Neutrophil (primary cell): Measurements from ENCODE around the gene TRIM38.

Source experiments
- H3K27ac ChIP-seq: fragments of 200-600 bp; sonication (generic); 2 replicates; pipeline ENCODE4 v1.5.1; 2016; ENCODE audit warnings: mild to moderate bottlenecking, moderate library complexity
- H3K27me3 ChIP-seq: fragments of 200-600 bp; sonication (generic); 2 replicates; pipeline ENCODE4 v1.6.0; 2016; ENCODE audit warnings: mild to moderate bottlenecking
- H3K36me3 ChIP-seq: fragments of 200-600 bp; sonication (generic); 2 replicates; pipeline ENCODE4 v1.5.1; 2017
- H3K4me1 ChIP-seq, 2 experiments: fragments of 200-600 bp in 1 of 2; sonication (generic) in 1 of 2; 1 replicate in 1 of 2; 2 replicates in 1 of 2; pipeline versions ENCODE4 v1.5.1 to v1.6.1; 2013 to 2016; ENCODE audit warnings: low read depth in 1 of 2, low read length in 1 of 2, mild to moderate bottlenecking in 1 of 2, moderate library complexity in 1 of 2; ENCODE audit not compliant: control insufficient read depth in 1 of 2, insufficient read depth in 1 of 2
- H3K4me3 ChIP-seq, 2 experiments: fragments of 200-600 bp in 1 of 2; sonication (generic) in 1 of 2; 1 replicate in 1 of 2; 2 replicates in 1 of 2; pipeline ENCODE4 v1.5.1; 2013 to 2016; ENCODE audit warnings: low read depth in 1 of 2, low read length in 1 of 2, mild to moderate bottlenecking in 1 of 2, moderate library complexity in 1 of 2
- H3K9me3 ChIP-seq: fragments of 200-600 bp; sonication (generic); 2 replicates; pipeline ENCODE4 v1.5.1; 2016
- TF ChIP-seq, protein P1 (sequence below): fragments of 200-600 bp; sonication (generic); IDR thresholded peaks from 2 replicates; pipeline ENCODE4 v1.5.1; 2016; ENCODE audit warnings: antibody characterized with exemption

Gene TRIM38

DNA sequence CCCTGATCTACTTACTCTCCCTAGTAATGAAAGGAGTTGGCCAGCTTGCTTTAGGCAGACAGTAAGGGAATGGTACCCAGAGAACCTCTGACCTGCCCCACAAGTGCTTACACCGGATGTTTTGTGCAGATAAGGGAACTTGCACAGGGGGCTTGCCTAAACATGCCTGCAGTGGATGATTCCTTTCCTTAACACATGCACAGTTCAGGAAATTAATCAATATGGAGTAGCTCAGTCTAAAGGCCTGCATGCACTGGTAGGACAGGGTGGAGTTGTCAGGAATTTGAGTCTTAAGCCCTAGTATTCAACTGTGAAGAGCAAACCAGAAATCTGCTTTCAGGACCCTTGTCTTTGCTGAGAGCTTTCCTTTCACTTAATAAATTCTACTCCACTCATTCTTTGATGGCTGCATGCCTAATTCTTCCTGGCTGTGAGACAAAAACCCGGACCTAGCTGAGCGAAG lies 3.9 kb upstream of the TRIM38 start:
- peaks cover 14 to 20% of the 10 kb centered on the region in 2 experiments for H3K4me1 ChIP-seq
- no peaks in the 10 kb centered on the region for H3K27me3 ChIP-seq
- H3K9me3 ChIP-seq: no peaks in the 10 kb centered on the region
- H3K36me3 ChIP-seq: no peaks in the 10 kb centered on the region
- no peak overlapping the region for H3K27ac ChIP-seq
- H3K4me3 ChIP-seq: no peak overlapping the region
- TF ChIP-seq, protein P1, sequence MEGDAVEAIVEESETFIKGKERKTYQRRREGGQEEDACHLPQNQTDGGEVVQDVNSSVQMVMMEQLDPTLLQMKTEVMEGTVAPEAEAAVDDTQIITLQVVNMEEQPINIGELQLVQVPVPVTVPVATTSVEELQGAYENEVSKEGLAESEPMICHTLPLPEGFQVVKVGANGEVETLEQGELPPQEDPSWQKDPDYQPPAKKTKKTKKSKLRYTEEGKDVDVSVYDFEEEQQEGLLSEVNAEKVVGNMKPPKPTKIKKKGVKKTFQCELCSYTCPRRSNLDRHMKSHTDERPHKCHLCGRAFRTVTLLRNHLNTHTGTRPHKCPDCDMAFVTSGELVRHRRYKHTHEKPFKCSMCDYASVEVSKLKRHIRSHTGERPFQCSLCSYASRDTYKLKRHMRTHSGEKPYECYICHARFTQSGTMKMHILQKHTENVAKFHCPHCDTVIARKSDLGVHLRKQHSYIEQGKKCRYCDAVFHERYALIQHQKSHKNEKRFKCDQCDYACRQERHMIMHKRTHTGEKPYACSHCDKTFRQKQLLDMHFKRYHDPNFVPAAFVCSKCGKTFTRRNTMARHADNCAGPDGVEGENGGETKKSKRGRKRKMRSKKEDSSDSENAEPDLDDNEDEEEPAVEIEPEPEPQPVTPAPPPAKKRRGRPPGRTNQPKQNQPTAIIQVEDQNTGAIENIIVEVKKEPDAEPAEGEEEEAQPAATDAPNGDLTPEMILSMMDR: no peak

DNA sequence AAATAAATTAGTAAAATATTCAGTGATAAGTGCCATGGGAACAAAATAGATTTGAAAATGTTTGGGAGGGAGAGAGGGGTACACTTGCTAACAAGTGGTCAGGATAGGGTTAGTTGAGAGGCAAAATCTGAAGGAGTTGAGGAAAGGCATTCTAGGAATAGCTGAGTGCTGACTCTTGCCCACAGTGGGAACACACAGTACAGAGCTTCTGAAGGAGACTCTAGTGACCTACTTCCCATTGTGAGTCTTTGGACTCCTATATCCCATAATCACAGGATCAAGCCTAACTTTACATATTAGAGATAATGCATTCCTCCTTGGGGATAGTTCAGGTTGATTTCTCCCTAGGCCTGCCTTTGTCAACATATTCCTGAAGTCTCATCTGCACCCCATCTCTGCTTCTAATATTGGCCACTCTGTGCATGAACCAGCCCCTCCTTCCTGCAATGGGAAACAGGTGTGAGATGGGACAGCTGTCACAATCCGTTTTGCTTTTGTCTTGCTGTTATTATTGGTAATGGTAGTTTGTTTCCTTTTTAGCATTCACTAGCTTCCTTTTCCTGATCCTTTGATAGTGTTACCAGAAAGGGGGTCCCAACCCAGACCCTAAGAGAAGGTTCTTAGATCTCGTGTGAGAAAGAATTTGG lies 2.6 kb upstream of the TRIM38 start:
- no peaks in the 10 kb centered on the region for H3K27me3 ChIP-seq
- TF ChIP-seq, protein P1: no peak
- peaks cover 26 to 33% of the 10 kb centered on the region in 2 experiments for H3K4me1 ChIP-seq
- peaks cover 5% of the 10 kb centered on the region for H3K36me3 ChIP-seq
- H3K27ac ChIP-seq: no peak overlapping the region
- H3K4me3 ChIP-seq: no peak overlapping the region
- no peaks in the 10 kb centered on the region for H3K9me3 ChIP-seq

- H3K27ac ChIP-seq: no peak overlapping the region
- TF ChIP-seq, protein P1: no peak
Observed at GRCh38 chr6:25960734-25961133, 1.9 kb upstream of the TRIM38 start.

GRCh38 chr6:25961619-25962148 lies 918 bp upstream of the TRIM38 start:
- peaks cover 20% of the 10 kb centered on the region for H3K36me3 ChIP-seq
- H3K9me3 ChIP-seq: no peaks in the 10 kb centered on the region
- H3K4me3 ChIP-seq: peak overlapping the region; percentile 72 to 79
- peak overlapping the region; percentile 95 for H3K27ac ChIP-seq
- H3K27me3 ChIP-seq: no peaks in the 10 kb centered on the region
- TF ChIP-seq, protein P1: no peak
- peaks cover 40 to 48% of the 10 kb centered on the region in 2 experiments for H3K4me1 ChIP-seq

More at GRCh38 chr6:25960734-25961133, 1.9 kb upstream of the TRIM38 start:
- Histone ChIP-seq H3K36me3 (peaks cover 12% of the 10 kb centered on the region), H3K27me3 (no peaks in the 10 kb centered on the region), H3K4me3 (no peak overlapping the region), H3K9me3 (no peaks in the 10 kb centered on the region), H3K4me1 (peaks cover 32 to 40% of the 10 kb centered on the region in 2 experiments)

DNA sequence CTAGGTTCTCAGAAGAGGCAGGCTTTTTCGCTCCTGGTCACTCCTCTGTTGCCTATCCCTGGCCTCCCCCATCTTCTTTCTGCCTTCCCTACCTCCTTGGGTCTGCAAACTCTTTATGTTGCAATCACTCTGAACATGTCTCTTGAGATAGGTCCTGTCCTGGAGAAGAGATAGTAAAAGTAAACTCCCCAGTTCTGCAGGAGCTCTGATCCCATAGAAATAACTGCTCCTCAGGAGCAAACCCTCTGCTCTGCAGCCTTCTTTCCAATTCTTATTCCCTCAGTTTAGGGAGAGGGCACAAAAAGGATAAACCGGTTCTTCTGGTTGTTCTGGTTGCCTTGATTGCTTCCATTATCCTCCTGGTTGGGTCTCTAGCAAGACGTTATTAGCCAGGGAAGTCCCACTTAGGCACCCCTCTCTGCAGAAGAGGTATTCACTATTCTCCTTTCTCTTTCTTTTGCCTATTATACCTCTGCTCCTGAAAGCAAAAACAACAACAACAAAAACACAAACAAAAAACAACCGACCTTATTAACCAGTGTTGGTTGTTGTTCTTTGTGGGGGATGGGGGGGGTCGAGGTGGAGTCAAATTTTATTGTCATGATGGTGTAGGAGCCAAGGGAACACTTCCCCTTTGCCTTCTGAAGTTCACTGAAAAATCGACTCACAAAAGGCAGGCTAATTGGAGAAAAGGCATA lies 973 bp downstream of the TRIM38 start:
- Histone ChIP-seq H3K4me1 (peaks cover 58 to 63% of the 10 kb centered on the region in 2 experiments), H3K36me3 (peaks cover 39% of the 10 kb centered on the region), H3K27me3 (no peaks in the 10 kb centered on the region), H3K4me3 (peak overlapping the region; percentile 72 to 79), H3K9me3 (no peaks in the 10 kb centered on the region), H3K27ac (peak overlapping the region; percentile 95)
- TF ChIP-seq, protein P1: no peak
